Measurements from ENCODE around the gene RBM23. TPM values are rescaled to one million over a fixed set of nuclear protein-coding genes. Genes with fewer than 3 reads are reported as not detected.
"Not testable (repeated sequence)": the region's sequence is repeated elsewhere in the genome, so short reads cannot be mapped to it uniquely, and the experiment has no call there.

RBM23 gene
- total RNA-seq, 1 donor from 2014 or later = 90.6 TPM

DNA sequence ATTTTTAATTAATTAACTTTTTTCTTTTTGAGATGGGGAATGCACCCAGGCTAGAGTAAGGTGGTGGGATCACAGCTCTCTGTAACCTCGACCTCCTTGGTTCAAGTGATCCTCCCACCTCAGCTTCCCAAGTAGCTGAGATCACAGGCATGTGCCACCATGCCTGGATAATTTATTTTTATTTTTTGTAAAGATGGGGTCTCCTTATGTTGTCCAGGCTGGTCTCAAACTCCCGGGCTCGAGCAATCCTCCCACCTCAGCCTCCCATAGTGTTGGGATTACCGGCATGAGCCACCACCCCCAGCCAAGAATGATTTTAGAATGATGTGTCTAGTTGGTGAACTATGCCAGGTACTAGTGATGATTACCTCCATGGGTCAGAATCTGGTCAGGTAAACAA lies 54.0 kb downstream of the RBM23 start:
- no peak for DNase-seq (ENCODE audit: low read depth)
- H3K4me3 ChIP-seq (ENCODE audit: low read depth, low read length) = no peak overlapping the region
- TF ChIP-seq, protein P1, sequence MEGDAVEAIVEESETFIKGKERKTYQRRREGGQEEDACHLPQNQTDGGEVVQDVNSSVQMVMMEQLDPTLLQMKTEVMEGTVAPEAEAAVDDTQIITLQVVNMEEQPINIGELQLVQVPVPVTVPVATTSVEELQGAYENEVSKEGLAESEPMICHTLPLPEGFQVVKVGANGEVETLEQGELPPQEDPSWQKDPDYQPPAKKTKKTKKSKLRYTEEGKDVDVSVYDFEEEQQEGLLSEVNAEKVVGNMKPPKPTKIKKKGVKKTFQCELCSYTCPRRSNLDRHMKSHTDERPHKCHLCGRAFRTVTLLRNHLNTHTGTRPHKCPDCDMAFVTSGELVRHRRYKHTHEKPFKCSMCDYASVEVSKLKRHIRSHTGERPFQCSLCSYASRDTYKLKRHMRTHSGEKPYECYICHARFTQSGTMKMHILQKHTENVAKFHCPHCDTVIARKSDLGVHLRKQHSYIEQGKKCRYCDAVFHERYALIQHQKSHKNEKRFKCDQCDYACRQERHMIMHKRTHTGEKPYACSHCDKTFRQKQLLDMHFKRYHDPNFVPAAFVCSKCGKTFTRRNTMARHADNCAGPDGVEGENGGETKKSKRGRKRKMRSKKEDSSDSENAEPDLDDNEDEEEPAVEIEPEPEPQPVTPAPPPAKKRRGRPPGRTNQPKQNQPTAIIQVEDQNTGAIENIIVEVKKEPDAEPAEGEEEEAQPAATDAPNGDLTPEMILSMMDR (conservative IDR thresholded peaks at IDR 0.05; ENCODE audit: low read depth, low read length) = no peak

- DNase-seq (ENCODE audit: low read depth) = no peak
- no peak overlapping the region for H3K4me3 ChIP-seq (ENCODE audit: low read depth, low read length)
- TF ChIP-seq, protein P1 (conservative IDR thresholded peaks at IDR 0.05; ENCODE audit: low read depth, low read length) = no peak
Measured at GRCh38 chr14:22861651-22862050, 57.3 kb downstream of the RBM23 start.

- H3K4me3 ChIP-seq (ENCODE audit: low read depth, low read length); DNase-seq (ENCODE audit: low read depth): not testable (repeated sequence)
Measured at GRCh38 chr14:22860377-22860776, 58.6 kb downstream of the RBM23 start.

GRCh38 chr14:22856428-22856827 lies 62.5 kb downstream of the RBM23 start:
- no peak overlapping the region for H3K4me3 ChIP-seq (ENCODE audit: low read depth, low read length)
- TF ChIP-seq, protein P1 (conservative IDR thresholded peaks at IDR 0.05; ENCODE audit: low read depth, low read length) = no peak
- no peak for DNase-seq (ENCODE audit: low read depth)

GRCh38 chr14:22854963-22855724 lies 63.8 kb downstream of the RBM23 start:
- DNase-seq (ENCODE audit: low read depth) = no peak
- H3K4me3 ChIP-seq (ENCODE audit: low read depth, low read length) = no peak overlapping the region
- TF ChIP-seq, protein P1 (conservative IDR thresholded peaks at IDR 0.05; ENCODE audit: low read depth, low read length) = no peak

DNA sequence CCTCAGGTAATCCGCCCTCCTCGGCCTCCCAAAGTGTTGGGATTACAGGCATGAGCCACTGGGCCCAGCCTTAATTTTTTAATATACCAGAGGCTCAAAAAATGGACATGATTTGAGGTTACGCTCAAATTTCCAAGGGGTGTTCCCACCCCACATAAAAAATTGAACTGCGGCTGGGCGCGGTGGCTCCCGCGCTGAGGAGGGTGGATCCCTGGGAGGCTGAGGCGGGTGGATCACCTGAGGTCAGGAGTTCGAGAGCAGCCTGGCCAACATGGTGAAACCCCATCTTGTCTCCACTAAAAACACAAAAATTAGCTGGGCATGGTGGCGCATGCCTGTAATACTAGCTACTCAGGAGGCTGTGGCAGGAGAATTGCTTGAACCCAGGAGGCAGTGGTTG lies 64.7 kb downstream of the RBM23 start:
- not testable (repeated sequence) for DNase-seq (ENCODE audit: low read depth); H3K4me3 ChIP-seq (ENCODE audit: low read depth, low read length)

DNA sequence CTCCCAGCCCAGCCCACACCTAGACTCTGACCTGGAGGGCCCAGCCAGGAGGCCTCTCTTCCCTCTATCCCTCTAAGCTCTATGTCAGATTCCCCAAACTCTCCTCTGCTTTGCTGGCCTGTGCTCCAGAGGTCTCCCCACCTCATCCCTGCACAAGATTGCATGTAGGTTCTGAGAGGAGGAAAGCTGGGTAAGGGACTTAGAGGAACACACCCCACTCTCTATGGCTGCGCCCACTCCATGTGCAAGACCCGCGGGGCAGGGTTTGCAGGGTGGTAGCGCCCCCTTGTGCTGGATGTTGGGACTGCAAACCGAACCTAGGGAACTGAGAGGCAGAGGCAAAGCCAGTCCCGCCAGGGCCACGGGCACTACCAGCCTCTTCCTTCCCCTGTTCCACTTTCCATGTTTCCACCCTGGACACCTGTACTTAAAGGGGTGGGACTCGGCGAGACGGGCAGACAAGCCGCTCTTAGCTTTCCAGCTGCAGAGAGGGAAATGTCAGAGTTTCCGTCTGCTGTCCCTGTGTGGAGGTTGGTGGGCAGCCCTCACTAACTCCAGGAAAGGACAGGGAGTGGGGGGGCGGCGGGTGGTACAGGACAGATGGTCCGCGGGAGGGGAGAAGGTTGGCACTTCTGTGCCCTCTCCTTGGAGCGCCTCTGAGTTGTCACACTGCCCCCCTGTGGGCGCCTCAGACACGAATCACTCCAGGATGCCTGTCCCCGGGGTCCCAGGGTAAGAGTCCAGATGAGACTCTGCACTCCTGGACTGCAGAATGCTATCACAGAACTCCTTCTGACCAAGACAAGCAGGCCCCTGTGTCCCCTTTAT lies 65.8 kb downstream of the RBM23 start:
- TF ChIP-seq, protein P1 (conservative IDR thresholded peaks at IDR 0.05; ENCODE audit: low read depth, low read length) = peak; percentile 87
- DNase-seq (ENCODE audit: low read depth) = no peak

DNA sequence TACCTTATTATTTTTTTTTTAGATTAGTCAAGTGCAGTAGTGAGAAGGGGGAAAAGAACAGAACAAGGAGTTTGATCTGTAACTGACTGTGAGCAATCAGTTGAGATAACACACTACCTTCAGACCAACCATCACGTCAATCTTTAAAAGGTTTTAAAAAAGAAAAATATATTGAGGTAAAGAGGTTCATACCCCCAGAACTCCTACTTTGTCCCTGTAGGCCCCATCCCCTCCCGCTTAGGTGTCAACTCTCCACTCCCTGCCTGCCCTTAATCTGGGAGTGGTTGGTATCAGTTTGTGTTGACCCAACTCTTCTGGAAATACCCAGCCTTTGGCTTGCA lies 66.4 kb downstream of the RBM23 start:
- TF ChIP-seq, protein P1 (conservative IDR thresholded peaks at IDR 0.05; ENCODE audit: low read depth, low read length) = no peak
- no peak overlapping the region for H3K4me3 ChIP-seq (ENCODE audit: low read depth, low read length)
- DNase-seq (ENCODE audit: low read depth) = no peak

More for the DNA sequence above, 65.8 kb downstream of the RBM23 start:
- H3K4me3 ChIP-seq (ENCODE audit: low read depth, low read length) = peak overlapping the region; percentile 65

GRCh38 chr14:22852178-22852577 lies 66.8 kb downstream of the RBM23 start:
- not testable (repeated sequence) for DNase-seq (ENCODE audit: low read depth); H3K4me3 ChIP-seq (ENCODE audit: low read depth, low read length)

All from epithelial cell of proximal tubule (primary cell).